HG02852 (cell line): ENCODE measurements around the gene KIF22.
A peak's percentile ranks its signal among the peaks of the same experiment; 100 is the strongest.
"Not testable (repeated sequence)": the region's sequence is repeated elsewhere in the genome, so short reads cannot be mapped to it uniquely, and the experiment has no call there.

Source experiments
- ATAC-seq: cut with Tn5 transposase; IDR thresholded peaks from one replicate; pipeline ENCODE4 v1.9.1; 2021; ENCODE audit warnings: mild to moderate bottlenecking, moderate library complexity; ENCODE audit not compliant: unreplicated experiment

KIF22 gene

DNA sequence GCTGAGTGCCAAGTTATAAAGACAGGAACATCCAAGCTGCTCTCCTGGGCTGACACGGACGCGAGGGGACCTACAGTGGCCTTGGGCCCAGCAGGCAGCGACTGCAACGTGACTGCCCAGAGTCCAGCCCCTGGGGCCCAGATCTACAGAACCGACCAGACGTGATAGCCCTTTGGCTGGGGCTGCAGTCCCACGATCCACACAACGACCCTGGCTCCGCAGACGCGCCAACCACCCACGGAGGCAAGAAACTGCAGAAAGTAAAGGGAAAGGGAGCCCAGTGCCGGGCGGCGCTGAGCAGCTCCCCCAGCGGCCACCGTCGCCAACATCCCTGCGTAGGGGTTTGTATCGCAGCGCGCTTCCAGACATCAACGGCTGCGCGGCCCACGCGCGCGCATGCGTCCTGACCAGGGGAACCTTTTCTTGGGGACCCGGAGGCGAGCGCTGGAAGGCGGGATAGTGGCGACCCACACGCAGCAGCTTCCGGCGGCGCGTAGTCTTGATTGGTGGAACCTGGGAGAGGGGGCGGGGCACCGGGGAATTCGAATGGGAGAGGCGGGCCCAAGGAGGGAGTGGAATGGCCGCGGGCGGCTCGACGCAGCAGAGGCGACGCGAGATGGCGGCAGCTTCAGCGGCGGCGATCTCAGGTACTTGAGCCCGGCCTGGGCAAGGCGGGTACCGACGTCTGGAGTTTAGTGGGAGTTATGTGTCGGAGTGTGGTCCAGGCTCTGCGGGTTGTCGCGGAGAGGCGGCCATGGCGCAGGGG, at the start of gene KIF22:
Gene KIF22, plus strand, starts transcription at position 569 of the 766 bp plus-strand sequence. Its CDS starts 9 bp downstream, at position 578.
- ATAC-seq: peak; percentile 91

DNA sequence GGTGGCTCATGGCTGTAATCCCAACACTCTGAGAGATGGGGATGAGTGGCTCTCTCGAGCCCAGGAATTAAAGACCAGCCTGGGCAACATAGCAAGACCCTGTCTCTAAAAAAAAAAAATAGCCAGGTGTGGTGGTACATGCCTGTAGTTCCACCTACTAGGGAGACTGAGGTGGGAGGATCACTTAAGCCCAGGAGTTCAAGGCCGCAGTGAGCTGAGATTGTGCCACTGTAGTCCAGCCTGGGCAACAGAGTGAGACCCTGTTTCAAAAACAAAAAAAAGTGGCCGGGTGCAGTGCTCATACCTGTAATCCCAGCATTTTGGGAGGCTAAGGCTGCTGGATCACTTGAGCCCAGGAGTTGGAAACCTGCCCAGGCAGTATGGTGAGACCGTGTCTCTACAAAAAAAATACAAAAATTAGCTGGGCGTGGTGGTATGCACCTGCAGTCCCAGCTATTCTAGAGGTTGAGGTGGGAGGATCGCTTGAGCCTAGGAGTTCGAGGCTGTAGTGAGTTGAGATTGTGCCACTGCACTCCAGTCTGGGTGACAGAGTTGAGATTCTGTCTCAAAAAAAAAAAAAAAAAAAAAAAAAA, 47.8 kb upstream of the KIF22 start:
- ATAC-seq: no peak

DNA sequence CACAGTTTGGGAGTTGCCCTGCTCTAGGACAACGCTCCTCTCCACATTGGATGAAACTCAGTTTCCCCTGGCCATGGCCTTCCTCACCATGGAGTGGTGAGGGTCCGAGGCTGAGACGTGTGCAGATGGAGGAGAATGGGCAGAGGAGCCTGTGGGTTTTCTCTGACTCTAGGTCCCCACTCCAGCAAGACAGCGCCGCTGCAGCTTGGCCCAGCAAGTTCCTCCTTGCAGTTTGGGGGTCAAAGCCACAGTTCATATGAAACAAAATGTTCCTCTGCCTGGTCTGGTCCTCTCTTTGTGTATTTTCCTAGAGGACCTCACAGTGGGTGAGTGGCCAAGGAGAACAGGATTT, 47.1 kb upstream of the KIF22 start:
- no peak for ATAC-seq

DNA sequence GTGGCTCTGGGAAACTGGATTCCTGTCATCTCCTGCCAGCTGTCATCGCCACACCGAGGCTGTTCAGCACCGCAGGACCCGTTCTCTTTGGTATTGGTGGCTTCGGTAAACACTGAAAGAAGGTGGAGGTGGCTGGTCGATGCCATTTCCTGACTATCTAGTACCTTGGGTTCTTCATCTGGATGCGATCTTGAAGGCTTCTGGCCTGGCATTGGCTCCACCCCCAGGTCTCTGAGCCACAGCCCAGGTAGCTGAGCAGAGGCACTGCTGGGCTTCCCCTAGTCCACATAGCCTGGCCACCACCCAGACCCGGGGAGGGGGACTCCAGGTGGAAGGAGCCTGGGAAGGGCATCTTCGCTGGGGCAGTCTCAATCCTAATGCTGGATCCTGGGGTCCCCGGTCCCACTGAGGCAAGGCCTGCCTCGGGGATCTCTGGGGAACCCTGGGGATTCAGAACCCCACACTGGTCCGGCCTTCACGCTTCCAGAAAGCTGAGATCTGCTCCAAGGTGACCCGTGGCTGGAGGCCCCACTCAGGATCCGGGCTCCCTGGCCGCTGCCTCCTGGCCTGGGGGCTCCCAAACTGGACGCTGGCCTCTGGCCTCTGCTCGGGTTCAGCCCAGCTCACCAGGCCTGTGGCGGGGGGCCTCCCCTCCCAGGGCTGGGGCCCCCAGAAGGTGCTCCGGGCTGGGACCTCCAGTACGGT, 46.6 kb upstream of the KIF22 start:
- no peak for ATAC-seq

DNA sequence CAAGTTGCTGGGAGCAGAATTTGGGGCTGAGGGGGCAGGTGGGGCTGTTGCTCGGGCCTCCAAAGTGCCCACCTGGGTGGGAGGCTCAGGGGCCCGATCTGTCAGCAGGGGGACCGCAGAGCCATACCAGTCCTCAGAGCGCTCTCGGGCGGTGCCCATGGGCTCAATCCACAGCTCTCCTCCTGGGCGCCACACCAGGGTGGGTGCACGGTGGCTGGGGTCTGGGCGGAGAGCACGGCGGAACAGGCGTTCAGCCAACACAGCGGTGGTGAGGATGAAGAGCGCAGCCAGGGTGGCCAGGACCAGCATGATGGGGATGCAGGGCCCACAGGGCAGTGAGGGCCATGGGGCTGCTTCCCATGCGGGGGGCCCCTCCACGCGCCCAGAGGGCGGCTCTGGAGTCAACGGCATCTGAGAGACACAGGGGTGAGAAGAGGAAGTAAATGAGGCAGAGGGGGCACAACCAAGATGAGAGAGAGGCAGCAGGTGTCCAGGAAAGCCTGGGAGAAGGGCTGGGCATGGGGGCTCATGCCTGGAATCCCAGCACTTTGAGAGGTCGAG, 45.9 kb upstream of the KIF22 start:
- ATAC-seq: no peak

DNA sequence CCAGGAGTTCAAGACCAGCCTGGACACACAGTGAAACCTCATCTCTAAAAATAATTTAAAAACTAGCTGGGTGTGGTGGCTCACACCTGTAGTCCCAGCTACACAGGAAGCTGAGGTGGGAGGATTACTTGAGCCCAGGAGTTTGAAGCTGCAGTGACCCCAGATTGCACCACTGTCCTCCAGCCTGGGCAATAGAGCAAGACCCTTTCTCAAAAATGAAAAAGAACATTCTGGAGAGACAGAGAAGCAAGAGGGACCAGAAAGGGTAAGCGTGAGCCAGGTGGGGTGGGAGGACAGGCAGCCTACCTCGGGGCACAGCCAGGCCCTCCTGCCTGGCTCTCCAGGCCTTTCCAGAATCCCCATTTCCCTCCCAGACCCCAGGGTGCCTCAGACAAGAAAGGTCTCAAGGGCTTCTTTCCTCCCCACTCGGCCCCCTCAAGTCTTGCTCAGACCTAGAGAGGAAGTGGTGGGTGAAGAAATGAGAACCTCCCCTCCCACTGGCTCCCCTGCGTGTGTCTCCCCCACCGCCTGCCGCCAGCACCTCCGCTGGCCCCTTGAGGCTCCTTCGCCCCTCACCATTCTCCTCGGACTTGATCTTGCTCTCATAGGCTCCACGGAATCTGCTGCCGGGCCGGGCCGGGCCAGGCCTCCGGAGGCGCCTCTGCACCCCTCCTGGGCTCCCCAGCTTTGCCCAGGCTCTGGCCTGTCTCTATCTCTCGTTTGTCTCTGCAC, 45.3 kb upstream of the KIF22 start:
- peak; percentile 59 for ATAC-seq

DNA sequence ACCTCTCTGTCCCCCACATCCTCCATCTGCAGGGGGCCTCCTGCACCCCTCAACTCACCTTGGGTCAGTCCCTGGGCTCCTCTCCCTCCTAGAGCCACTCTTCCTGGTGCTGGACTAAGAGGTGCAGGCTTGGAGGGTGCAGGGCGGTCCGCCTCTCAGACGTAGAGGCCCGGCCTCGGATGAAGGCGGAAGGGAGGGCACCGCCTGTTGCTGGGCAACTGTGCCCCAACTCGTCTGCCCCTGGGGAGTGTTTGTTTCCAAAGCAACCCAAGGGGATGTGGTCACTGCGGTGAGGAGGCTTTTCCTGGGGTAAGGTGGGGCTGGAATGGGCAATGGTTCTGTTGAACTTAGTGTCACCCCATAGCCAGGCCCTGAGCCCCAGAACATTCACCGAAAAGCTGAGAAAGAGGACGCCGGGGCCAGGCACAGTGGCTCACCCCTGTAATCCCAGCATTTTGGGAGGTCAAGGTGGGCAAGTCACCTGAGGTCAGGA, 44.7 kb upstream of the KIF22 start, which contains the start of gene C16orf54:
Gene C16orf54, minus strand, starts transcription at position 138 of the 493 bp plus-strand sequence. CDS start 1,039 bp downstream, outside the sequence.
- peak; percentile 61 for ATAC-seq

DNA sequence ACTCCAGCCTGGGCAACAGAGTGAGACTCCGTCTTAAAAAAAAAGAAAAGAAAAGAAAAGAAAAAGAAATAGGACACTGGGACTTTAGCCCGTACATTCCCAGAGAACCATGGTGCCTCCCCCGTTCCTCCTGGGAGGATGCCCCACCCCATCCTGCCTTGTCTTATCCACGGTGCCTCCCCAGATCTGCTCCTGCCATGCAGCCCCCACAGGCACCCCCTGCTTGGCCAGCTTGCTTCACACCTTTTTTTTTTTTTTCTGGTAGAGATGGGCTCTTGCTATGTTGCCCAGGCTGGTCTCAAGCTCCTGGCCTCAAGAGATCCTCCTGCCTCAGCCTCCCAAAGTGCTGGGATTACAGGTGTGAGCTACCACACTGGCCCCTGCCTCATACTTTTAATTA, 44.0 kb upstream of the KIF22 start:
- not testable (repeated sequence) for ATAC-seq

DNA sequence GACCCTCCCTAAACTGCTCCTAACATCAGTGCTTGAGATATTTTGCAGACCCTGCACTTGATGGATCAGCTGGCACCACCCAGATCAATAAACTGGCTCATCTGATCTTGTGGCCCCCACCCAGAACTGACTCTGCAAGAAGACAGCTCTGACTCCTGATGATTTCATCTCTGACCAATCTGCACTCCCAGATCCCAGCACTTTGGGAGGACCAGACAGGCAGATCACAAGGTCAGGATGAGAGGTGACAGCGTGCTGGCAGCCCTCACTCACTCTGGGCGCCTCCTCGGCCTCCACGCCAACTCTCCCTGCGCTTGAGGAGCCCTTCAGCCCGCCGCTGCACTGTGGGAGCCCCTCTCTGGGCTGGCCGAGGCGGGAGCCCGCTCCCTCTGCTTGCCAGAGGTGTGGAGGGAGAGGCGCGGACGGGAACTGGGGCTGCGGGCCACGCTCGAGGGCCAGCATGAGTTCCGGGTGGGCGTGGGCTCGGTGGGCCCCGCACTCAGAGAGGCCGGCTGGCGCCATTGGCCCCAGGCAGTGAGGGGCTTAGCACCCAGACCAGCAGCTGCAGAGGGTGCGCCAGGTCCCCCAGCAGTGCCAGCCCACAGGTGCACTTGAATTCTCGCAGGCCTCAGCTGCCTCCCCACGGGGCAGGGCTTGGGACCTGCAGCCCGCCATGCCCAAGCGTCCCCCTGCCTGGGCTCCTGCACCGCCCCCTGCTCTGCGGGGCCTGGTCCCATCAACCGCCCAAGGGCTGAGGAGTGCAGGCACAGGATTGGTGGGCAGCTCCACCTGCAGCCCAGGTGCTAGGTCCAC, 42.4 kb upstream of the KIF22 start:
- ATAC-seq: no peak

DNA sequence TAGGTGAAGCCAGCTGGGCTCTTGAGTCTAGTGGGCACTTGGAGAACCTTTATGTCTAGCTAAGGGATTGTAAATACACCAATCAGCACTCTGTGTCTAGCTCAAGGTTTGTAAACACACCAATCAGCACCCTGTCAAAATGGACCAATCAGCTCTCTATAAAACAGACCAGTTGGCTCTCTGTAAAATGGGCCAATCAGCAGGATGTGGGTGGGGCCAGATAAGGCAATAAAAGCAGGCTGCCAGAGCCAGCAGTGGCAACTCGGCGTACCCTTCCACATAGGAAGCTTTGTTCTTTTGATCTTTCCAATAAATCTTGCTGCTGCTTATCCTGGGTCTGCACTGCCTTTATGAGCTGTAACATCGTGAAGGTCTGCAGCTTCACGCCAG, 41.8 kb upstream of the KIF22 start:
- not testable (repeated sequence) for ATAC-seq

DNA sequence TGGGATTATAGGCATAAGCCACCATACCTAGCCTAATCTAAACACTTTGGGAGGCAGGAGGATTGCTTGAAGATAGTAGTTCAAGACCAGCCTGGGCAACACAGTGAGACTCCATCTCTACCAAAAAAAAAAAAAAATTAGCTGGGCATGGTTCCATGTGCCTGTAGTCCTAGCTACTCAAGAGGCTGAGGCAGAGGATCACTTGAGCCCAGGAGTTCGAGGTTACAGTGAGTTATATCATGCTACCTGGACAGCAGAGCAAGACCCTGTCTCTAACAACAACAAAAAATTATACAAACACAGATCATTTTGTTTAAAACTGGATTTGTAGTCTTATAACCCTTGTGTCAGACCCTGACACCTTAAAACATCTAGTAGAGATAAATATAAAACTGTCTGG, 37.0 kb upstream of the KIF22 start:
- ATAC-seq: no peak

DNA sequence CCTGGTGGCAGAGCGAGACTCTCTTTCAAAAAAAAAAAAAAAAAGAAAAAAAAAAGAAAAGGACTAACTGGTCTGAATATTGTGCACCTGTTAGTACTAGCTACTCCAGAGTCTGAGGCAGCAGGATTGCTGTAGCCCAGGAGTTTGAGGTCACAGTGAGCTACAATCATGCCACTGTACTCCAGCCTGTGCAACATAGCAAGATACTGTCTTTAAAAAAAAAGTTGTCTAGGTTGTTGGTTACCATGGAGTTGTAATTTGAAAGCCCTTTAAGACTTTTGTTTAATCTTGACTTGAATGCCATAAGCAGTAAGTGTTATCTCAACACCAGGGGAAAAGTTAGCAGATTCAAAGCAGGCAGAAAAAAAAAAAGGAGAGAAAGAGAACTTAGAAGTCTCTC, 33.9 kb upstream of the KIF22 start:
- no peak for ATAC-seq

DNA sequence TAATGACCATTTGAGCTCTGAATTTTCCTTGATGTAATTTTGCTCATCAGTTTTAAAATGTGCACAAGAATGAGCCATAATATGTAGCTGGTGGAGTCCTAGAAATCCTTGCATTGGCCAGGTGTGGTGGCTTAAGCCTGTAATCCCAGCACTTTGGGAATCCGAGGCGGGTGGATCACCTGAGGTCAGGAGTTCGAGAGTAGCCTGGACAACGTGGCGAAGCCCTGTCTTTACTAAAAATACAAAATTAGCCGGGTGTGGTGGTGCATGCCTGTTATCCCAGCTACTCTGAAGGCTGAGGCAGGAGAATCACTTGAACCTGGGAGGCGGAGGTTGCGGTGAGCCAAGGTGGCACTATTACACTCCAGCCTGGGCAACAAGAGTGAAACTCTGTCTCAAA, 33.5 kb upstream of the KIF22 start:
- not testable (repeated sequence) for ATAC-seq

DNA sequence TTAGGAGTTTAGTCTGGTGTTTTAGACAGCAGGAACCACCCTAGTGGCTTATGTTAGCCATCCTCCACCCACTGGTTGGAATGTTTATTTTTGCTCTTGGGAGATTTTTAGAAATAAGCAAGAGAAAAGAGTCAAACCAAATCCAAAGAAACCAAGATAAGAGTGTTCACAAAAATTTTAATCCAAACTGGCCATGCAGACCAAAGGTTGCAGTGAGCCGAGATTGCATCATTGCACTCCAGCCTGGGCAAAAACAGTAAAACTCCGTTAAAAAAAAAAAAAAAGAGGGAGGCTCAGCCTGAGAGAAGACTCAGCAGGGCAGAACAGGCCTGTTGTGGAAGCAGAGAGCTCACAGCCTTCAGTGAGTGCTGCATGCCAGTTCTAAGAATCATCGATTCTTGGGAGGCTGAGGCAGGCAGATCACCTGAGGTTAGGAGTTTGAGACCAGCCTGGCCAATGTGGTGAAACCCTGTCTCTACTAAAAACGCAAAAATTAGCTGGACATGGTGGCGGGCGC, 32.5 kb upstream of the KIF22 start:
- no peak for ATAC-seq

DNA sequence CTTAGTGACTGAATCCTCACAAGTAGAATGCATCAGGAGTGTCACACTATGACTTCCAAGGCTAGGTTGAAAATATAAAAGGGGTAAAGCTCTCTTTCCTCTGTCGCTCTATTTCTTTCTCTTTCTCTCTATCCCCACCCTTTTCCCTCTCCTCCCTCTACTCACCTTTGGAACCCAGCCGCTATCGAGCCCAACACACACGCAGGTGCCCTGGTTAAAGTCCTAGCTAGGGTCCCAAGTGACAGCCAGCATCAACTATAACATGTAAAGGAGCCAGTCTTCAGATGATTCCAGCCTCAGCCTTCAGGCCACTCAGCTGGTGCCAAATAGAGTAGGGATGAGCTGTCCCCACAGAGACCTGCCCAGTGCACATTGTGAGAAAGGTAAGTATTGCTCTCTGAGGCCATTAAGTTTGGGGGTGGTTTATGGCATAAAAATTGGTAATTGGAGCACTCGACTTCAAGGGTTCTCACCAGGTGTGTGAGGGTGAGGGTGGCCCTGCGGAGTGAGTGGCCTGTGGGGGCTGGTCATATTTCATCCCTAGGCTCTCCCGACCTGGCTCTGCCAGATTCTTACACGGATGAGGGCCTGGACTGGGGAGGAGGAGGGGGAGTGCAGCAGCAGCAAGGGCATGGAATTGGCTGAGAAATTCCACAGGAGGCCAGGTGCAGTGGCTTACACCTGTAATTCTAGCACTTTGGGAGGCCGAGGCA, 29.8 kb upstream of the KIF22 start:
- no peak for ATAC-seq

DNA sequence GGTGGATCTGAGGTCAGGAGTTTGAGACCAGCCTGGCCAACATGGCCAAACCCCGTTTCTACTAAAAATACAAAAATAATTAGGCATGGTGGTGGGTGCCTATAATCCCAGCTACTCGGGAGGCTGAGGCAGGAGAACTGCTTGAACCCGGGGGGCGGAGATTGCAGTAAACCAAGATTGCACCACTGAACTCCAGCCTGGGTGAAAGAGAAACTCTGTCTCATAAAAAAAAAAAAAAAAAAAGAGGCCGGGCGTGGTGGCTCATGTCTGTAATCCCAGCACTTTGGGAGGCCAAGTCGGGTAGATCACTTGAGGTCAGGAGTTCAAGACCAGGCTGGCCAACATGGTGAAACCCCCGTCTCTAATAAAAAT, 29.3 kb upstream of the KIF22 start:
- ATAC-seq: not testable (repeated sequence)

DNA sequence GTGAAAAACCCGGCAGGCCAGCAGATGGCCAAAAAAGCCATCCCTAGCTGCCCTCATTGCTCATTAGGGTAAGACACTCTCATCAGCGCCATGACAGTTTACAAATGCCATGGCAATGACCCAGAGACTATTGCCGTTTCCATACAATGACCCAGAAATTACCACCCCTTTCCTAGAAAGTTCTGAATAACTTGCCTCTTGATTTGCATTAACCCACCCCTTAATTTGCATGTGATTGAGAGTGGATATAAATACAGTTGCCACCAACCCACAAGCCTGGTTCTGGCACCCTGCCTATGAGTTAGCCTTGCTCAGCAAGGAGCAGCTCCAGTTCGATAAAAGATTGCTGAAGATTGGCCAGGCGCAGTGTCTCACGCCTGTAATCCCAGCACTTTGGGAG, 28.7 kb upstream of the KIF22 start:
- ATAC-seq: no peak

DNA sequence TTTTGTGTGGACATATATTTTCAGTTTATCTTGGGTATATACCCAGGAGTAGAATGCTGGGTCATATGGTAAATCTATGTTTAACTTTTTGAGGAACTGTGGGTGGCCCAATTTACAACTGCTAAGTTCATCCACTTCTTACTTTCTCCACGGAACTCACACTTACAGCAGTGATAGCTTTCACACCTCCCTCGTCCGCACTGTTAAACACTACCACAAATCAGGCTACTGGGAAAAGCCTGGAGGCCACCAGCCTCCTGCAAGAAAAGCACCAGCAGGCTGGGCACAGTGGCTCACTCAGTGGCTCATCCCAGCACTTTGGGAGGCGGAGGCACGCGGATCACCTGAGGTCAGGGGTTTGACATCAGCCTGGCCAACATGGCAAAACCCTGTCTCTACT, 27.2 kb upstream of the KIF22 start:
- ATAC-seq: no peak
